K562 (cell line): ENCODE data around the gene PFKL. TPM values are rescaled to one million over a fixed set of nuclear protein-coding genes. Genes with fewer than 3 reads are reported as not detected.

ENCODE experiments used
- ATAC-seq: fragments of 200-7000 bp; cut with Tn5 transposase; 3 replicates; pipeline ENCODE4 v1.9.1; 2020; ENCODE audit warnings: moderate library complexity
- BruUV-seq: library from RNA; stranded (reverse); fragments of 400-500 nt; replicated peaks from 2 replicates; lab custom pipeline; 2021; lab: Mats Ljungman, UMichigan
- CTCF ChIA-PET: fragments of 300-600 bp; formaldehyde crosslinking; extraction: SDS; loops from one replicate; lab custom pipeline; 2021; ENCODE audit warnings: low intra/inter-chr PET ratio; lab: Yijun Ruan, JAX
- POLR2A ChIA-PET: fragments of 300-600, 350-650 bp; sonication (Branson Sonifier 250); formaldehyde crosslinking; extraction: SDS; loops from one replicate; lab custom pipeline; 2021; ENCODE audit warnings: antibody characterized with exemption, inconsistent platforms; lab: Yijun Ruan, JAX
- DNase-seq, 4 experiments: peaks; one replicate each; pipeline versions ENCODE4 v3.0.0 to v3.0.0-alpha.2; 2011 to 2018; ENCODE audit warnings: low spot score in 3 of 4, mixed read lengths in 3 of 4; ENCODE audit errors: extremely low read depth in 1 of 4
- FAIRE-seq: peaks from 2 replicates; lab custom pipeline; 2011; peaks lifted over from hg19 to GRCh38; lab: Jason Lieb, UNC
- H2AFZ ChIP-seq: 2 replicates; pipeline ENCODE4 v1.6.0; 2011; ENCODE audit warnings: low read depth, low read length, control low read depth, inconsistent platforms
- H3K27ac ChIP-seq: fragments of 200-600 bp; 3 replicates; pipeline ENCODE4 v1.8.0; 2011; ENCODE audit warnings: low read depth, mild to moderate bottlenecking, control low read depth, inconsistent platforms, low read length, moderate library complexity, mixed read lengths; ENCODE audit errors: extremely low read depth
- H3K27me3 ChIP-seq, 2 experiments: fragments of 300-600 bp in 1 of 2; 2 replicates in 1 of 2; 3 replicates in 1 of 2; pipeline versions ENCODE4 v1.6.0 to v1.8.0; 2011; ENCODE audit warnings: inconsistent platforms in 2 of 2, low read length in 2 of 2, mild to moderate bottlenecking in 1 of 2, mixed read lengths in 1 of 2, moderate library complexity in 1 of 2; ENCODE audit not compliant: control insufficient read depth in 2 of 2, insufficient read depth in 2 of 2
- H3K36me3 ChIP-seq: fragments of 300-600 bp; 3 replicates; pipeline ENCODE4 v1.8.0; 2011; ENCODE audit warnings: mild to moderate bottlenecking, low read length, inconsistent platforms; ENCODE audit not compliant: control insufficient read depth, insufficient read depth
- H3K4me1 ChIP-seq, 2 experiments: fragments of 200-600 bp in 1 of 2; replicated peaks in 1 of 2; 2 replicates in 1 of 2; 3 replicates in 1 of 2; pipeline versions ENCODE4 v1.5.1 to v1.8.0; 2011; ENCODE audit warnings: inconsistent platforms in 2 of 2, low read length in 2 of 2, mild to moderate bottlenecking in 1 of 2, mixed read lengths in 1 of 2, moderate library complexity in 1 of 2; ENCODE audit not compliant: control insufficient read depth in 2 of 2, insufficient read depth in 2 of 2
- H3K4me2 ChIP-seq: 2 replicates; pipeline ENCODE4 v1.6.1; 2011; ENCODE audit warnings: low read length, control low read depth, inconsistent platforms, mixed read lengths; ENCODE audit not compliant: insufficient read depth
- H3K4me3 ChIP-seq: fragments of 200-600 bp; sonication (generic), shearing (Covaris generic); 2 replicates; pipeline ENCODE4 v1.5.1; 2016; ENCODE audit warnings: control low read depth, inconsistent platforms
- H3K79me2 ChIP-seq: fragments of 200-600 bp; 3 replicates; pipeline ENCODE4 v1.8.0; 2011; ENCODE audit warnings: low read length, inconsistent platforms; ENCODE audit not compliant: control insufficient read depth, insufficient read depth
- H3K9ac ChIP-seq, 2 experiments: 2 replicates each; pipeline versions ENCODE4 v1.6.0 to v1.6.1; 2011; ENCODE audit warnings: low read depth in 2 of 2, low read length in 2 of 2, control low read depth in 1 of 2, inconsistent platforms in 1 of 2, mild to moderate bottlenecking in 1 of 2, mixed read lengths in 1 of 2; ENCODE audit not compliant: insufficient read depth in 1 of 2
- H3K9me1 ChIP-seq: one replicate; pipeline ENCODE4 v1.6.0; 2011; ENCODE audit warnings: inconsistent platforms, mild to moderate bottlenecking, low read length, moderate library complexity; ENCODE audit not compliant: control insufficient read depth, insufficient read depth
- H3K9me3 ChIP-seq: replicated peaks from 2 replicates; pipeline ENCODE4 v1.5.1; 2011; ENCODE audit warnings: low read depth, low read length, inconsistent platforms; ENCODE audit not compliant: control insufficient read depth, insufficient read depth
- H4K20me1 ChIP-seq: replicated peaks from 2 replicates; pipeline ENCODE4 v1.6.1; 2011; ENCODE audit warnings: low read length, inconsistent platforms, mixed read lengths; ENCODE audit not compliant: control insufficient read depth, insufficient read depth
- CEBPB ChIP-seq: fragments of 450-650 bp; IDR thresholded peaks from 2 replicates; pipeline ENCODE4 v1.6.1; 2016; ENCODE audit warnings: missing genetic modification characterization, missing compliant biosample characterization
- POLR2AphosphoS2 ChIP-seq: IDR thresholded peaks from 2 replicates; pipeline ENCODE4 v1.6.1; 2012; ENCODE audit warnings: low read length, improper control_type of control experiment
- ZBTB40 ChIP-seq, 2 experiments: fragments of 450-650 bp in 1 of 2; sonication (generic) in 1 of 2; formaldehyde crosslinking in 1 of 2; IDR thresholded peaks; 2 replicates each; pipeline versions ENCODE4 v1.7.1 to v1.9.0; 2016 to 2022; ENCODE audit warnings: inconsistent platforms in 1 of 2, mild to moderate bottlenecking in 1 of 2, missing genetic modification reagents in 1 of 2
- ZNF12 ChIP-seq: sonication (generic); formaldehyde crosslinking; IDR thresholded peaks from 2 replicates; pipeline ENCODE4 v1.4.0; 2020; ENCODE audit warnings: mild to moderate bottlenecking, missing genetic modification reagents
- WGBS: fragments of 100-300 bp; shearing (Covaris generic); methylation state at CpG from one replicate; pipeline ENCODE4 v1.1.6; 2016; ENCODE audit warnings: low coverage, mixed read lengths; ENCODE audit not compliant: insufficient coverage; ENCODE audit errors: missing lambda C conversion rate; 5-methylcytosine and 5-hydroxymethylcytosine counted together
- in situ Hi-C: fragments of 300-500 bp; cut with MboI; formaldehyde crosslinking; loops from 4 replicates; pipeline ENCODE4 v1.15.0; 2018; ENCODE audit warnings: inconsistent platforms, mixed read lengths
- intact Hi-C: fragments of 100-400 bp; cut with micrococcal nuclease; formaldehyde crosslinking; loops from 2 replicates; pipeline ENCODE4 v1.14.2; 2022
- polyA plus RNA-seq, 8 experiments: library from polyadenylated mRNA; depleted of rRNA in 4 of 8; stranded (reverse) in 5 of 8; unstranded in 3 of 8; fragments of >200 nt; fragmentation: Nextera tagmentation in 2 of 8; fragmentation: Illumina TruSeq in 1 of 8; extraction: Ambion mirVana in 2 of 8; extraction: Trizol in 1 of 8; gene quantifications; 2 replicates each; pipeline versions ENCODE4 v1.2.1 to v1.2.3, GENCODE V29; 2011 to 2014; ENCODE audit warnings: inconsistent platforms in 1 of 8, missing spikeins in 1 of 8
- total RNA-seq, 7 experiments: library from RNA; depleted of rRNA in 6 of 7; stranded (reverse); fragments of >200 nt in 6 of 7; fragmentation: Illumina TruSeq in 2 of 7; extraction: Trizol in 2 of 7; gene quantifications; 2 replicates each; pipeline versions ENCODE4 v1.2.1 to v1.2.3, GENCODE V29; 2011 to 2021; ENCODE audit warnings: low replicate concordance in 1 of 7
- TF ChIP-seq, protein P1 (sequence below), 2 experiments: IDR thresholded peaks; 2 replicates each; pipeline ENCODE4 v1.6.1; 2011; ENCODE audit warnings: borderline replicate concordance in 1 of 2, control low read depth in 1 of 2, low read depth in 1 of 2, low read length in 1 of 2, mild to moderate bottlenecking in 1 of 2, mixed read lengths in 1 of 2, moderate library complexity in 1 of 2; ENCODE audit not compliant: insufficient read depth in 1 of 2, insufficient read length in 1 of 2, poor library complexity in 1 of 2, severe bottlenecking in 1 of 2; ENCODE audit errors: extremely low read depth in 1 of 2
- TF ChIP-seq, protein P2 (sequence below): fragments of 450-650 bp; IDR thresholded peaks from 2 replicates; pipeline ENCODE4 v1.6.1; 2018; ENCODE audit warnings: mild to moderate bottlenecking, low read depth; ENCODE audit not compliant: partially characterized antibody

PFKL gene
- total and polyA plus RNA-seq, 9 of the 15 experiments (the other 6 are each of a cell fraction or from before 2014, with no cell fraction given) = 1.1 to 124 (median 45.6) TPM

DNA sequence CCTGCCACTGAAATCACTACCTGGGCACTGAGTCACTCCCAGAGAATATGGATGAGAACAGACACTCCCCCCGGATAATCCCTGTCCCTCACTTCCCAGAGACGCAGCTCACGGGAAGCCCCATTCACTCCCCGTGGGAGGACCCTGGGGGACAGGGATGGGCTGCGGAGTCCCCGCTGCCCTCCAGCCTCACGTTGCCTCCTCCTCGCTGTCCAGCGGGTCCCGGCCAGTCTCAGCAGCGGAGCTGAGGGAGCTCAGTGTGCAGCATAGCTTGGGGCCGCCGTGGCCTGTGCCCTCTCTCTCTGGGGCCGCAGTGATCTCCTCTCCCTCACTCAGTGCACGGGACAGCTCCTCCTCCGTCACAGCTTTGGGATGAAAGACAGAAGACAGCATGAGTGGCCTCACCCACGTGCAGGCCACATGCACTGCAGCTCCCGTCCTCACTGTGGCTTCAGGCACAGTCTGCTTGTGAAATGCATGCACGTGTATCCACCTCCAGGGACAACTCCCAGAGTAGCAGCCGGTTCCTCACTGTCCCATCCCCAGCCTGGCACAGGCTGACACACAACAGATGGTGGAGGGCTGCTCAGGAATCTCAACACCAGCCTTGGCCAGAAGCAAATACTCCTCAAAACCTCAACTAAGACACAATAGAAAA, 31.9 kb downstream of the PFKL start:
- no peaks in the 10 kb centered on the region for H3K27me3 ChIP-seq
- no peak; the same call in 2 of the 3 replicates for ATAC-seq
- H3K9me3 ChIP-seq = no peaks in the 10 kb centered on the region
- DNase-seq = no peak
- WGBS = 47% methylated on average over 20 of the region's 20 CpGs
- peaks cover 7% of the 10 kb centered on the region for H3K9me1 ChIP-seq
- ChIA-PET POLR2A (interaction anchor here (0.6 to 1.1 kb wide), 5 partner anchors 9 to 162 kb away, joined by 3 to 5 read pairs (median 4); no protein-coding TSS in a partner anchor), CTCF (no interaction called here)
- no TSS peak for BruUV-seq
- no peak overlapping the region for H3K4me2 ChIP-seq
- H4K20me1 ChIP-seq = peaks cover 15% of the 10 kb centered on the region
- intact Hi-C loops (no loop called here), in situ Hi-C loops (no loop called here)
- no peaks in the 10 kb centered on the region for H3K79me2 ChIP-seq
- H3K4me3 ChIP-seq = no peak overlapping the region
- no peak for FAIRE-seq
- no peak overlapping the region for H3K27ac ChIP-seq
- peak overlapping the region in 1 of 2 experiments; percentile 43; a peak in 1 of 4 replicates for H3K9ac ChIP-seq
- peaks cover 12% of the 10 kb centered on the region; the same call in 1 of the 3 replicates for H3K36me3 ChIP-seq
- no peak overlapping the region for H2AFZ ChIP-seq
- peaks cover 0 to 68% of the 10 kb centered on the region in 2 experiments; a peak in 2 of 5 replicates for H3K4me1 ChIP-seq
- TF ChIP-seq POLR2AphosphoS2 (no peak), CEBPB (tag) (no peak), ZBTB40 (IDR thresholded peaks at IDR 0.05) (no peak), ZBTB40 (CRISPR knock-in tag; IDR thresholded peaks at IDR 0.05) (no peak), ZNF12 (CRISPR knock-in tag) (no peak)
- TF ChIP-seq, protein P1, sequence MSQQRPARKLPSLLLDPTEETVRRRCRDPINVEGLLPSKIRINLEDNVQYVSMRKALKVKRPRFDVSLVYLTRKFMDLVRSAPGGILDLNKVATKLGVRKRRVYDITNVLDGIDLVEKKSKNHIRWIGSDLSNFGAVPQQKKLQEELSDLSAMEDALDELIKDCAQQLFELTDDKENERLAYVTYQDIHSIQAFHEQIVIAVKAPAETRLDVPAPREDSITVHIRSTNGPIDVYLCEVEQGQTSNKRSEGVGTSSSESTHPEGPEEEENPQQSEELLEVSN (IDR thresholded peaks at IDR 0.05; ENCODE audit: borderline replicate concordance in 1 of 2, extremely low read depth in 1 of 2, insufficient read depth in 1 of 2, insufficient read length in 1 of 2, low read depth in 1 of 2, low read length in 1 of 2, poor library complexity in 1 of 2, severe bottlenecking in 1 of 2) = peak; percentile 26 to 71
- TF ChIP-seq, protein P2, sequence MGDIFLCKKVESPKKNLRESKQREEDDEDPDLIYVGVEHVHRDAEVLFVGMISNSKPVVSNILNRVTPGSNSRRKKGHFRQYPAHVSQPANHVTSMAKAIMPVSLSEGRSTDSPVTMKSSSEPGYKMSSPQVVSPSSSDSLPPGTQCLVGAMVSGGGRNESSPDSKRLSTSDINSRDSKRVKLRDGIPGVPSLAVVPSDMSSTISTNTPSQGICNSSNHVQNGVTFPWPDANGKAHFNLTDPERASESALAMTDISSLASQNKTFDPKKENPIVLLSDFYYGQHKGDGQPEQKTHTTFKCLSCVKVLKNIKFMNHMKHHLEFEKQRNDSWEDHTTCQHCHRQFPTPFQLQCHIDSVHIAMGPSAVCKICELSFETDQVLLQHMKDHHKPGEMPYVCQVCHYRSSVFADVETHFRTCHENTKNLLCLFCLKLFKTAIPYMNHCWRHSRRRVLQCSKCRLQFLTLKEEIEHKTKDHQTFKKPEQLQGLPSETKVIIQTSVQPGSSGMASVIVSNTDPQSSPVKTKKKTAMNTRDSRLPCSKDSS = no peak
